DND-41 (cell line): ENCODE measurements around the gene CD320.

Source experiments
- CTCF ChIP-seq: IDR thresholded peaks from 2 replicates; pipeline ENCODE4 v1.5.1; 2012; ENCODE audit warnings: borderline replicate concordance, low read length, moderate library complexity, mild to moderate bottlenecking; ENCODE audit not compliant: poor library complexity, severe bottlenecking; ENCODE audit errors: extremely low read depth
- EZH2 ChIP-seq: IDR thresholded peaks from 3 replicates; pipeline ENCODE4 v1.6.1; 2012; ENCODE audit warnings: borderline replicate concordance, low read depth, mild to moderate bottlenecking, moderate library complexity, low read length, inconsistent platforms; ENCODE audit not compliant: severe bottlenecking

DNA sequence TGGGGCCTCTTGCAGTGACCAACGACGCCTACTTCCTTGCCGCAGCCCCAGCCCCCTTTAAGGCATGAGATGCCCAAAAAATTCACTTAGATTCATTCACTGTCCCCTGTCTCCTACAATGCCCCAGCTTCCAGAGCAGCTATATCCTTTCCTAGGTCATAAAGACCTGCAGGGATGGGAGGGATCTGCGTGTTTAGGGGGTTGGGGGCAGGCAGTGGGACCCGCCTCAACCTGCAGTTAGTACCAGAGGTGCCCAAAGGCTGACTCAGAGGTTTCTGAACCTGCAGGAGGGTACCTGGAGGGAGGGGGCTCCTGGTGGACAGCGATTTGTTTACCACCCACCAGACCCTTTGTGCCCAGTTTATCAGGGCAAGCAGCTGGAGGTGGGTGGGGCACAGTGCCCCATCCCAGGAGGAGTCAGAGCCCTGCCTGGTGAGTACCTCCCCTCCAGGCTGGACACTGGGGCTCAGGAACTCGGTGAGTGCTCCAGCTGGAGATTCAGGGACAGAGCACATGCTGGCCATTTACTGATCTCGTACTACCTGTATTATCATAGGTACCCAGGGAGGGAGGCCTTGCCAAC is 23.2 kb upstream of the CD320 start:
- no peak for TF ChIP-seq EZH2
- no peak for TF ChIP-seq CTCF
